OCI-LY1 (cell line): ENCODE data around the gene SYNDIG1.

Experiments used
- H2AFZ ChIP-seq: fragments of 200-600 bp; sonication (generic), shearing (Covaris generic); 2 replicates; pipeline ENCODE4 v1.6.0; 2014; ENCODE audit warnings: antibody characterized with exemption, mild to moderate bottlenecking, low read length
- H3F3A ChIP-seq: fragments of 200-600 bp; sonication (generic), shearing (Covaris generic); 2 replicates; pipeline ENCODE4 v1.6.0; 2014; ENCODE audit warnings: mild to moderate bottlenecking, antibody characterized with exemption, low read length, moderate library complexity; ENCODE audit not compliant: insufficient read depth
- H3K27ac ChIP-seq: fragments of 200-600 bp; sonication (generic); 2 replicates; pipeline ENCODE4 v1.5.1; 2014; ENCODE audit warnings: low read length, mixed run types, mild to moderate bottlenecking, low read depth; ENCODE audit not compliant: poor library complexity, severe bottlenecking
- H3K27me3 ChIP-seq: fragments of 200-600 bp; sonication (generic); 2 replicates; pipeline ENCODE4 v1.6.0; 2014; ENCODE audit warnings: antibody characterized with exemption, mild to moderate bottlenecking, low read length, moderate library complexity; ENCODE audit not compliant: insufficient read depth
- H3K36me3 ChIP-seq: fragments of 200-600 bp; sonication (generic); 2 replicates; pipeline ENCODE4 v1.6.1; 2014; ENCODE audit warnings: mild to moderate bottlenecking, antibody characterized with exemption, low read length, moderate library complexity, mixed read lengths; ENCODE audit not compliant: insufficient read depth
- H3K4me1 ChIP-seq: fragments of 200-600 bp; sonication (generic); 2 replicates; pipeline ENCODE4 v1.5.1; 2014; ENCODE audit warnings: mild to moderate bottlenecking, low read length, moderate library complexity; ENCODE audit not compliant: insufficient read depth, severe bottlenecking
- H3K4me2 ChIP-seq: fragments of 200-600 bp; sonication (generic), shearing (Covaris generic); 2 replicates; pipeline ENCODE4 v1.6.1; 2014; ENCODE audit warnings: low read length
- H3K4me3 ChIP-seq: fragments of 200-600 bp; sonication (generic); 2 replicates; pipeline ENCODE4 v1.5.1; 2014; ENCODE audit warnings: low read length, low read depth, mild to moderate bottlenecking, mixed read lengths; ENCODE audit not compliant: poor library complexity, severe bottlenecking
- H3K79me2 ChIP-seq: fragments of 200-600 bp; shearing (Covaris generic); 2 replicates; pipeline ENCODE4 v1.6.1; 2016; ENCODE audit warnings: mixed run types, low read length, mixed read lengths; ENCODE audit not compliant: insufficient read depth
- H3K9ac ChIP-seq: fragments of 200-600 bp; sonication (generic), shearing (Covaris generic); 2 replicates; pipeline ENCODE4 v1.6.1; 2014; ENCODE audit warnings: mild to moderate bottlenecking, low read length, mixed read lengths
- H3K9me2 ChIP-seq: fragments of 200-600 bp; sonication (generic), shearing (Covaris generic); 2 replicates; pipeline ENCODE4 v1.6.1; 2014; ENCODE audit warnings: low read depth, mild to moderate bottlenecking, low read length, mixed read lengths
- H3K9me3 ChIP-seq: fragments of 200-600 bp; shearing (Covaris generic); 2 replicates; pipeline ENCODE4 v1.6.1; 2014; ENCODE audit warnings: low read length, mixed read lengths
- H4K20me1 ChIP-seq: fragments of 200-600 bp; sonication (generic), shearing (Covaris generic); 2 replicates; pipeline ENCODE4 v1.6.0; 2016; ENCODE audit warnings: mild to moderate bottlenecking, low read length; ENCODE audit not compliant: insufficient read depth
- CTCF ChIP-seq: fragments of 200-600 bp; sonication (generic), shearing (Covaris generic); IDR thresholded peaks from 2 replicates; pipeline ENCODE4 v1.5.1; 2017; ENCODE audit warnings: mild to moderate bottlenecking, antibody characterized with exemption, low read length, moderate library complexity, mixed read lengths
- EZH2 ChIP-seq: fragments of 200-600 bp; sonication (generic), shearing (Covaris generic); IDR thresholded peaks from 2 replicates; pipeline ENCODE4 v1.8.0; 2017; ENCODE audit warnings: borderline replicate concordance, mixed run types, mild to moderate bottlenecking, antibody characterized with exemption, low read length, moderate library complexity, mixed read lengths

Gene SYNDIG1

GRCh38 chr20:24611360-24612140 is 142.1 kb downstream of the SYNDIG1 start:
- Histone ChIP-seq H3K79me2 (no peaks in the 10 kb centered on the region), H3K36me3 (no peaks in the 10 kb centered on the region), H3K9me3 (no peaks in the 10 kb centered on the region), H3K27ac (no peak overlapping the region), H3K4me3 (no peak overlapping the region), H3K27me3 (no peaks in the 10 kb centered on the region), H3K9ac (no peak overlapping the region), H3F3A (no peaks in the 10 kb centered on the region), H3K4me1 (no peaks in the 10 kb centered on the region), H3K9me2 (no peaks in the 10 kb centered on the region), H3K4me2 (no peak overlapping the region), H4K20me1 (no peaks in the 10 kb centered on the region), H2AFZ (no peak overlapping the region)
- TF ChIP-seq CTCF (no peak), EZH2 (no peak)

DNA sequence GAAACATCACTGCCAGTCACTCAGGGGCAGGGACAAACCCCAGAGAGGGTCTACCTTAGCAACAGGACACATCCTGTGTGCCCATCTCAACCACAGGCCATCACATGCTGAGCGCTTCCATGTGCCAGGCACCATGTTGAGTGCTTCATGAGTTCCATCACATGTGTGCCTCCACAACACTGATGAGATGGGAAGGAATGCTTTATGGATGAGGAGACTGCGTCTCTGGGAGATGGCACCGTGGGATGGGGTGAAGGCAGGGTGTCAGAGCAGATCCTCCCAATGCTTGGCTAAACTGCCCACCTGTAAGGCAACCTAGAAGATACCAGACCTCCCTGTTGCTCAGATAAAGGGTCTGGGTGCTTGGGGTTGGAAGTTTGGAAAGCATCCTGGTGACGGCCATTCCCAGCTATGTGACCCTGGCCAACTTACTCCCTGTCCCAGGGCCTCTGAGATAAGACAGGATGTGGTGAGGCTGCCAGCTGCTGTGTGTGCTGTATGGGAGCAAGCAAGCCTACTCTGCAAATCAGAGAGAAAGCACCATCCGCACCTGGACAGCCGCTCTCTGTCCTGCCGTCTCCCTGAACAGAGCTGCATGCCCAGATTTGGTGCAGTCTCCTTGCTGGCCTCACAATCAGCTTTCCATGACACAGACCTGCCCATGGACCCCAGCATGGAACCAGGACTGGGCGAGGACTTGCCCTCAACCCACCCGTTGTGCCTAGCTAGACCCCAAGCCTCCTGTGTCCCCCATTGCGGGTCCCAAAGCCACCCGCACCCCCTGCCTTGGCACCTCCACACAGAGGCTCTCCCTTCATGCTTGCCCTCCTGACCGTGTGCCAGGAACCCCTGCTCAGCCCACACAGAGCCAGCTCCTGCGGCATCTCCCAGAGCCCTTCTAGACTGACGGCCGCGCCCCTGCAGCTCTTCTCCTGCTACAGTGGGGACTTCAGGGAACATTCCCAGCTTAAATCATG is 143.7 kb downstream of the SYNDIG1 start:
- H3K9me3 ChIP-seq: no peaks in the 10 kb centered on the region
- H3K4me1 ChIP-seq: no peaks in the 10 kb centered on the region
- H3K79me2 ChIP-seq: no peaks in the 10 kb centered on the region
- H3K9ac ChIP-seq: no peak overlapping the region
- no peaks in the 10 kb centered on the region for H4K20me1 ChIP-seq
- no peak overlapping the region for H2AFZ ChIP-seq
- no peaks in the 10 kb centered on the region for H3K36me3 ChIP-seq
- TF ChIP-seq EZH2: no peak
- no peak for TF ChIP-seq CTCF
- H3F3A ChIP-seq: no peaks in the 10 kb centered on the region
- no peak overlapping the region for H3K4me3 ChIP-seq
- H3K27ac ChIP-seq: no peak overlapping the region
- H3K9me2 ChIP-seq: no peaks in the 10 kb centered on the region
- no peaks in the 10 kb centered on the region for H3K27me3 ChIP-seq
- no peak overlapping the region for H3K4me2 ChIP-seq

DNA sequence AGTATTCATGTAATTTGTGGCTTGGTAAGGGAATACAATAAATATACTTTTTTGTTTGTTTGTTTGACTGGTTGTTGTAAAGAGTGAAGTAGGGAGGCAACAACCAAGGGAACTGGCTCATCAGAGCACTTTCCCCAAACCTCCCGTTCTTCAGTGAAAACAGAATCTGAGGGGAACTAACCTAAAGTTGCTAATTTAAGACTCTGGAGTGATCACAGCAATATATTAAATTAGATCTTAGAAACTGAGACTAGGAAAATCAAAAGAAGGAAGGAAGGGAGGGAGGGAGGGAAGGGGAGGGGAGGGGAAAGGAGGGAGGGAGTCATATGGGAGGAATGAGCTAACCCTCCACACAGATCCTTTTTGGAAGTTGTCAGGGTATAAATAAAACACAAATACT is 144.9 kb downstream of the SYNDIG1 start:
- no peaks in the 10 kb centered on the region for H3K9me3 ChIP-seq
- no peaks in the 10 kb centered on the region for H3K4me1 ChIP-seq
- H3F3A ChIP-seq: no peaks in the 10 kb centered on the region
- no peak overlapping the region for H3K4me3 ChIP-seq
- H2AFZ ChIP-seq: no peak overlapping the region
- H4K20me1 ChIP-seq: no peaks in the 10 kb centered on the region
- no peak overlapping the region for H3K27ac ChIP-seq
- H3K9ac ChIP-seq: no peak overlapping the region
- no peak for TF ChIP-seq CTCF
- TF ChIP-seq EZH2: no peak
- H3K79me2 ChIP-seq: no peaks in the 10 kb centered on the region
- H3K4me2 ChIP-seq: no peak overlapping the region
- H3K27me3 ChIP-seq: no peaks in the 10 kb centered on the region
- no peaks in the 10 kb centered on the region for H3K9me2 ChIP-seq
- H3K36me3 ChIP-seq: no peaks in the 10 kb centered on the region
